HL-60 (cell line): Measurements from ENCODE around the gene TRIM25.

Experiments used
- DNase-seq, 2 experiments: peaks; one replicate each; pipeline ENCODE4 v3.0.0-alpha.2; 2010 to 2020; ENCODE audit warnings: low read depth in 1 of 2, low spot score in 1 of 2
- H3K27ac ChIP-seq: fragments of 250-450 bp; sonication (Bioruptor Pico); replicated peaks from 2 replicates; pipeline ENCODE4 v1.5.1; 2020; ENCODE audit warnings: mild to moderate bottlenecking, moderate library complexity
- H3K27me3 ChIP-seq: fragments of 250-450 bp; sonication (Bioruptor Pico); 2 replicates; pipeline ENCODE4 v1.5.1; 2021; ENCODE audit warnings: mild to moderate bottlenecking, moderate library complexity; ENCODE audit not compliant: insufficient read depth, poor library complexity, severe bottlenecking
- H3K4me3 ChIP-seq: replicated peaks from 2 replicates; pipeline ENCODE4 v1.5.1; 2011; ENCODE audit warnings: mild to moderate bottlenecking, control low read depth, low read length; ENCODE audit not compliant: insufficient read depth
- CTCF ChIP-seq: IDR thresholded peaks from one replicate; pipeline ENCODE4 v1.5.1; 2011; ENCODE audit warnings: low read length, control low read depth, inconsistent platforms; ENCODE audit not compliant: insufficient read depth
- GABPA ChIP-seq: IDR thresholded peaks from 2 replicates; pipeline ENCODE4 v1.6.1; 2012; ENCODE audit warnings: low read depth
- POLR2AphosphoS5 ChIP-seq: IDR thresholded peaks from 2 replicates; pipeline ENCODE4 v1.6.1; 2012; ENCODE audit warnings: low read depth
- REST ChIP-seq: IDR thresholded peaks from 2 replicates; pipeline ENCODE4 v1.6.1; 2012; ENCODE audit warnings: low read depth; ENCODE audit not compliant: insufficient replicate concordance
- SPI1 ChIP-seq: IDR thresholded peaks from 2 replicates; pipeline ENCODE4 v1.6.1; 2012; ENCODE audit warnings: low read depth, mild to moderate bottlenecking, borderline replicate concordance

TRIM25 gene

GRCh38 chr17:56879280-56879679, 34.6 kb downstream of the TRIM25 start:
- Histone ChIP-seq H3K4me3 (no peak overlapping the region), H3K27ac (no peak overlapping the region), H3K27me3 (no peaks in the 10 kb centered on the region)
- TF ChIP-seq CTCF (no peak), SPI1 (no peak), GABPA (no peak), POLR2AphosphoS5 (no peak), REST (no peak)
- DNase-seq, result no peak

- no peak overlapping the region for H3K27ac ChIP-seq
Observed at GRCh38 chr17:56876766-56877179, 37.1 kb downstream of the TRIM25 start.

GRCh38 chr17:56870081-56870651, 43.7 kb downstream of the TRIM25 start:
- Histone ChIP-seq H3K27ac (no peak overlapping the region), H3K4me3 (no peak overlapping the region), H3K27me3 (no peaks in the 10 kb centered on the region)
- no peak for DNase-seq
- TF ChIP-seq POLR2AphosphoS5 (no peak), REST (no peak), SPI1 (no peak), GABPA (no peak), CTCF (no peak)

More at GRCh38 chr17:56876766-56877179, 37.1 kb downstream of the TRIM25 start:
- DNase-seq, result no peak
- TF ChIP-seq REST (no peak), GABPA (no peak), SPI1 (no peak), POLR2AphosphoS5 (no peak)
- Histone ChIP-seq H3K4me3 (no peak overlapping the region), H3K27me3 (no peaks in the 10 kb centered on the region)
